Naive thymus-derived CD8-positive, alpha-beta T cell (primary cell): ENCODE data around the gene MPIG6B. TPM values are rescaled to one million over a fixed set of nuclear protein-coding genes. Genes with fewer than 3 reads are reported as not detected.

Source experiments
- microRNA-seq: library from miRNA; unstranded; fragments of <30 nt; microRNA quantifications from one replicate; pipeline ENCODE4 v1.2.0, GENCODE V29; 2022; ENCODE audit warnings: borderline microRNAs expressed
- polyA plus RNA-seq, 3 donors: library from polyadenylated mRNA; unstranded; fragments of 300-500 nt; fragmentation: Illumina TruSeq; gene quantifications; one replicate each; pipeline ENCODE4 v1.2.3, GENCODE V29; 2021
- total RNA-seq, 8 experiments: library from RNA in 2 of 8; stranded (reverse) in 2 of 8; gene quantifications; one replicate each; pipeline ENCODE4 v1.2.3 and lab custom pipeline; 2021 to 2026

MPIG6B gene
- total and polyA plus RNA-seq, 5 experiments from 2014 or later: 1.2 to 4.9 (median 1.4) TPM

Small RNA genes within 50 kb of the gene (microRNA-seq; reads per million reads assigned to microRNA genes)
- not detected for gene MIR4646

Other genes with a start within 250 kb of the MPIG6B start
Only the 30 nearest of the 42 such genes appear.
- gene LTA, start 151.1 kb upstream of the MPIG6B start, total RNA-seq: 10 to 100 TPM; 14.3 to 16.2 TPM
- gene LTA, start 151.1 kb upstream of the MPIG6B start, polyA plus RNA-seq: 10 to 100 TPM; 11.0 to 40.1 (median 29.9) TPM
- gene TNF, start 147.8 kb upstream of the MPIG6B start, total RNA-seq: 1 to 10 TPM; 2.1 to 2.3 TPM
- gene TNF, start 147.8 kb upstream of the MPIG6B start, polyA plus RNA-seq: under 1 TPM; 0.11 to 0.53 (median 0.37) TPM
- gene LTB, start 140.9 kb upstream of the MPIG6B start, total RNA-seq: 100 to 1,000 TPM; 450 to 469 TPM
- 1,000 to 10,000 TPM in 2 of 3 donors, 100 to 1,000 TPM in 1; 707 to 1,760 (median 1,173) TPM for gene LTB, start 140.9 kb upstream of the MPIG6B start, polyA plus RNA-seq
- 10 to 100 TPM; 13.7 to 19.1 TPM for gene LST1, start 137.1 kb upstream of the MPIG6B start, total RNA-seq
- 10 to 100 TPM; 13.4 to 18.0 (median 15.0) TPM for gene LST1, start 137.1 kb upstream of the MPIG6B start, polyA plus RNA-seq
- 1 to 10 TPM; 8.5 to 8.8 TPM for gene NCR3, start 130.4 kb upstream of the MPIG6B start, total RNA-seq
- 10 to 100 TPM; 54.3 to 86.3 (median 76.0) TPM for gene NCR3, start 130.4 kb upstream of the MPIG6B start, polyA plus RNA-seq
- gene AIF1, start 108.1 kb upstream of the MPIG6B start, total RNA-seq: 10 to 100 TPM; 23.0 to 27.3 TPM
- gene AIF1, start 108.1 kb upstream of the MPIG6B start, polyA plus RNA-seq: 100 to 1,000 TPM; 145 to 242 (median 239) TPM
- gene PRRC2A, start 102.7 kb upstream of the MPIG6B start, total RNA-seq: 100 to 1,000 TPM; 227 to 230 TPM
- 1 to 10 TPM; 4.5 to 7.1 (median 5.0) TPM for gene PRRC2A, start 102.7 kb upstream of the MPIG6B start, polyA plus RNA-seq
- 100 to 1,000 TPM; 244 to 258 TPM for gene BAG6, start 70.7 kb upstream of the MPIG6B start, total RNA-seq
- gene BAG6, start 70.7 kb upstream of the MPIG6B start, polyA plus RNA-seq: 10 to 100 TPM; 17.7 to 21.5 (median 21.1) TPM
- 1 to 10 TPM; 2.2 to 3.1 TPM for gene APOM, start 67.5 kb upstream of the MPIG6B start, total RNA-seq
- 1 to 10 TPM; 5.0 to 8.0 (median 5.5) TPM for gene APOM, start 67.5 kb upstream of the MPIG6B start, polyA plus RNA-seq
- 10 to 100 TPM; 24.9 to 26.3 TPM for gene C6orf47, start 62.6 kb upstream of the MPIG6B start, total RNA-seq
- 10 to 100 TPM; 17.0 to 36.7 (median 21.3) TPM for gene C6orf47, start 62.6 kb upstream of the MPIG6B start, polyA plus RNA-seq
- gene GPANK1, start 58.4 kb upstream of the MPIG6B start, total RNA-seq: 10 to 100 TPM; 26.6 to 27.9 TPM
- 10 to 100 TPM; 20.8 to 22.9 (median 21.2) TPM for gene GPANK1, start 58.4 kb upstream of the MPIG6B start, polyA plus RNA-seq
- 100 to 1,000 TPM; 131 to 133 TPM for gene CSNK2B, start 57.3 kb upstream of the MPIG6B start, total RNA-seq
- gene CSNK2B, start 57.3 kb upstream of the MPIG6B start, polyA plus RNA-seq: 100 to 1,000 TPM; 214 to 230 (median 217) TPM
- gene LY6G5B, start 53.4 kb upstream of the MPIG6B start, total RNA-seq: 10 to 100 TPM; 44.1 to 48.8 TPM
- under 1 TPM in 1 of 3 donors, not detected in 2; 0.25 TPM for gene LY6G5B, start 53.4 kb upstream of the MPIG6B start, polyA plus RNA-seq
- gene LY6G5C, start 42.3 kb upstream of the MPIG6B start, total RNA-seq: 1 to 10 TPM; 4.4 to 5.5 TPM
- 1 to 10 TPM; 4.6 to 7.9 (median 7.6) TPM for gene LY6G5C, start 42.3 kb upstream of the MPIG6B start, polyA plus RNA-seq
- 10 to 100 TPM; 58.4 to 59.9 TPM for gene ABHD16A, start 20.0 kb upstream of the MPIG6B start, total RNA-seq
- 10 to 100 TPM; 26.9 to 35.5 (median 34.1) TPM for gene ABHD16A, start 20.0 kb upstream of the MPIG6B start, polyA plus RNA-seq
- not detected for gene LY6G6F, start 16.5 kb upstream of the MPIG6B start, total RNA-seq
- not detected for gene LY6G6F, start 16.5 kb upstream of the MPIG6B start, polyA plus RNA-seq
- gene LY6G6D, start 8.0 kb upstream of the MPIG6B start, total RNA-seq: not detected
- not detected for gene LY6G6D, start 8.0 kb upstream of the MPIG6B start, polyA plus RNA-seq
- gene LY6G6C, start 1.6 kb upstream of the MPIG6B start, total RNA-seq: not detected
- not detected for gene LY6G6C, start 1.6 kb upstream of the MPIG6B start, polyA plus RNA-seq
- gene DDAH2, start 5.9 kb downstream of the MPIG6B start, total RNA-seq: 1 to 10 TPM; 3.1 to 5.1 TPM
- 10 to 100 TPM in 2 of 3 donors, 1 to 10 TPM in 1; 8.0 to 14.7 (median 10.3) TPM for gene DDAH2, start 5.9 kb downstream of the MPIG6B start, polyA plus RNA-seq
- 10 to 100 TPM; 23.7 to 27.1 TPM for gene CLIC1, start 13.2 kb downstream of the MPIG6B start, total RNA-seq
- gene CLIC1, start 13.2 kb downstream of the MPIG6B start, polyA plus RNA-seq: 100 to 1,000 TPM in 2 of 3 donors, 10 to 100 TPM in 1; 95.1 to 345 (median 114) TPM
- 1 to 10 TPM; 7.2 to 8.3 TPM for gene MSH5, start 16.6 kb downstream of the MPIG6B start, total RNA-seq
- 1 to 10 TPM in 2 of 3 donors, under 1 TPM in 1; 0.61 to 1.1 (median 1.1) TPM for gene MSH5, start 16.6 kb downstream of the MPIG6B start, polyA plus RNA-seq
- 1 to 10 TPM; 1.6 to 2.1 TPM for gene SAPCD1, start 39.3 kb downstream of the MPIG6B start, total RNA-seq
- not detected for gene SAPCD1, start 39.3 kb downstream of the MPIG6B start, polyA plus RNA-seq
- gene VWA7, start 54.0 kb downstream of the MPIG6B start, total RNA-seq: under 1 TPM; 0.47 to 0.52 TPM
- gene VWA7, start 54.0 kb downstream of the MPIG6B start, polyA plus RNA-seq: under 1 TPM in 1 of 3 donors, not detected in 2; 0.34 TPM
- 10 to 100 TPM; 37.6 to 40.3 TPM for gene VARS1, start 72.4 kb downstream of the MPIG6B start, total RNA-seq
- gene VARS1, start 72.4 kb downstream of the MPIG6B start, polyA plus RNA-seq: 10 to 100 TPM; 27.5 to 37.8 (median 30.3) TPM
- gene LSM2, start 83.6 kb downstream of the MPIG6B start, total RNA-seq: 10 to 100 TPM; 28.9 to 31.9 TPM
- 10 to 100 TPM; 67.1 to 80.3 (median 77.9) TPM for gene LSM2, start 83.6 kb downstream of the MPIG6B start, polyA plus RNA-seq
- gene HSPA1L, start 91.9 kb downstream of the MPIG6B start, total RNA-seq: 1 to 10 TPM; 3.5 to 4.0 TPM
- gene HSPA1L, start 91.9 kb downstream of the MPIG6B start, polyA plus RNA-seq: 1 to 10 TPM in 2 of 3 donors, under 1 TPM in 1; 0.56 to 1.6 (median 1.6) TPM
- gene HSPA1A, start 92.2 kb downstream of the MPIG6B start, total RNA-seq: 10 to 100 TPM; 54.8 to 56.9 TPM
- gene HSPA1A, start 92.2 kb downstream of the MPIG6B start, polyA plus RNA-seq: 10 to 100 TPM in 2 of 3 donors, 1 to 10 TPM in 1; 6.9 to 17.3 (median 11.4) TPM
- gene HSPA1B, start 104.4 kb downstream of the MPIG6B start, total RNA-seq: 10 to 100 TPM; 39.6 to 42.2 TPM
- gene HSPA1B, start 104.4 kb downstream of the MPIG6B start, polyA plus RNA-seq: 1 to 10 TPM in 2 of 3 donors, under 1 TPM in 1; 0.28 to 1.3 (median 1.2) TPM
- gene NEU1, start 139.4 kb downstream of the MPIG6B start, total RNA-seq: 10 to 100 TPM; 15.0 to 15.8 TPM
- 10 to 100 TPM; 10.9 to 17.9 (median 16.2) TPM for gene NEU1, start 139.4 kb downstream of the MPIG6B start, polyA plus RNA-seq
- not detected for gene SLC44A4, start 155.6 kb downstream of the MPIG6B start, total RNA-seq
- gene SLC44A4, start 155.6 kb downstream of the MPIG6B start, polyA plus RNA-seq: not detected